ENCODE data around the gene PCBP4. TPM values are rescaled to one million over a fixed set of nuclear protein-coding genes. Genes with fewer than 3 reads are reported as not detected.

The PCBP4 gene
- total and polyA plus RNA-seq, 2 donors (not counting 1 experiment from before 2014, with no cell fraction given) = 15.3 to 25.6 TPM

DNA sequence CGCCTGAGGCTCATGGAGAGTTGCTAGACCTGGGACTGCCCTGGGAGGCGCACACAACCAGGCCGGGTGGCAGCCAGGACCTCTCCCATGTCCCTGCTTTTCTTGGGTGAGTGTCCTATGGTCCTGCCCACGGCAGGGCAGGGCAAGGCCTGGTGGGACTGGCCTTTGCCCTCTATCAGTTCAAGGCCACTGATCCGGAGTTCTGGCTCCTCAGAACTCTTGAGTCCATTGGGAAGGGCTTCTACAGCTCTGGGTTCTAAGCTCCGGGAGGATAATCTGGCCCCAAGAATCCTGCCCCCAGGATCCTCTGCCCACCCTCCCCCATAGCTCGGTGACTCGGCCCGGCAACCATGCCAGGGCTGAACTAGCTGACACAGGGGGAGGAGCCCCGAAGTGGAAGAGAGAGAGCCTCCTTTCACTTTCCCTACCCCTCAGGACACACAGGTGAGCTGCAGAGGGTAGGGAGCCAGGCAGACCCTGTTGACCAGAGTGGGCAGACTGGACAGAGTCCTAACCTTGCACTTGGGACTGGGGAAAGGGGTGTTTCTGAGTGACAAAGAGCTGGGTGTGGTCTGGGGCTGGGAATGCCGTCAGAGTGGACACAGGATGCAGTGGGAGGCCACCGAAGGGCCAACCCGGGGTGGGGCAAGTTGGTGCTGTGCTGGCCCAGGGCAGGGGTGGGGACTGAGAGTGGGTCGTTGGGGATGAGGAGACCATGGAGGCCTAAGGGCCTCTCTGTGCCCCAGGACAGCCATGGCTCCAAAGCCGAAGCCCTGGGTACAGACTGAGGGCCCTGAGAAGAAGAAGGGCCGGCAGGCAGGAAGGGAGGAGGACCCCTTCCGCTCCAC, 24.4 kb downstream of the PCBP4 start:
- H3K9ac ChIP-seq (ENCODE audit: low read length) = peak overlapping the region; percentile 78
- 69% methylated on average over 14 of the region's 17 CpGs for WGBS (ENCODE audit: insufficient coverage)

More for the DNA sequence above, 24.4 kb downstream of the PCBP4 start:
- H3K27me3 Mint-ChIP-seq = no peaks in the 10 kb centered on the region
- POLR2A ChIA-PET = interaction anchor here (0.6 to 2.5 kb wide), 3 partner anchors 31 to 513 kb away, joined by 3 to 13 read pairs (median 6); partner anchors contain the start of genes ABHD14A, ABHD14B, NISCH and RPL29
- ATAC-seq (ENCODE audit: low read depth) (no peak), DNase-seq (peak; percentile 74)
- no peaks in the 10 kb centered on the region for H3K9me3 ChIP-seq (ENCODE audit: control extremely low read depth in 1 of 3, control insufficient read depth in 2 of 3, insufficient read depth in 1 of 3, low read length in 2 of 3)
- intact Hi-C loops (cut with micrococcal nuclease) = loop anchor here (1.0 to 5.0 kb wide), 8 partner anchors 31 to 556 kb away; partner anchors contain the start of genes ABHD14B, MANF, POC1A and RPL29
- peaks cover 36% of the 10 kb centered on the region for H3K4me1 Mint-ChIP-seq
- peaks cover 22 to 26% of the 10 kb centered on the region in 2 donors for H3K4me1 ChIP-seq (ENCODE audit: control insufficient read depth in 2 of 2, insufficient read depth in 2 of 2, low read length in 2 of 2)
- peak overlapping the region; percentile 43 to 90 (median 88) for H3K4me3 ChIP-seq (ENCODE audit: control extremely low read depth in 1 of 5, extremely low read depth in 1 of 5, insufficient read depth in 1 of 5, low read depth in 2 of 5, low read length in 4 of 5)
- no peaks in the 10 kb centered on the region for H4K20me1 ChIP-seq (ENCODE audit: control insufficient read depth, insufficient read depth, low read length, poor library complexity, severe bottlenecking)
- H3K27ac ChIP-seq (ENCODE audit: low read length in 2 of 2) = peak overlapping the region; percentile 72 to 74
- peak overlapping the region; percentile 95 for H3K4me3 Mint-ChIP-seq
- H3K27ac Mint-ChIP-seq = peak overlapping the region; percentile 94
- peak overlapping the region; percentile 96 for H3K4me2 ChIP-seq (replicated peaks; ENCODE audit: low read depth, low read length, poor library complexity, severe bottlenecking)
- no peaks in the 10 kb centered on the region for H3K9me3 Mint-ChIP-seq (ENCODE audit: insufficient read depth)
- H3K36me3 ChIP-seq (replicated peaks in 1 of 2; ENCODE audit: control extremely low read depth in 1 of 2, control insufficient read depth in 1 of 2, extremely low read depth in 1 of 2, insufficient read depth in 2 of 2, low read length in 1 of 2) = peaks cover 0 to 19% of the 10 kb centered on the region in 2 experiments
- CTCF ChIA-PET = interaction anchor here (1.0 to 3.4 kb wide), 11 partner anchors 20 to 251 kb away, joined by 3 to 45 read pairs (median 6); partner anchors contain the start of genes ABHD14A, ABHD14B and PCBP4
- peaks cover 21% of the 10 kb centered on the region for H3K79me2 ChIP-seq (ENCODE audit: control insufficient read depth, insufficient read depth, low read length)
- TF ChIP-seq, protein P1, sequence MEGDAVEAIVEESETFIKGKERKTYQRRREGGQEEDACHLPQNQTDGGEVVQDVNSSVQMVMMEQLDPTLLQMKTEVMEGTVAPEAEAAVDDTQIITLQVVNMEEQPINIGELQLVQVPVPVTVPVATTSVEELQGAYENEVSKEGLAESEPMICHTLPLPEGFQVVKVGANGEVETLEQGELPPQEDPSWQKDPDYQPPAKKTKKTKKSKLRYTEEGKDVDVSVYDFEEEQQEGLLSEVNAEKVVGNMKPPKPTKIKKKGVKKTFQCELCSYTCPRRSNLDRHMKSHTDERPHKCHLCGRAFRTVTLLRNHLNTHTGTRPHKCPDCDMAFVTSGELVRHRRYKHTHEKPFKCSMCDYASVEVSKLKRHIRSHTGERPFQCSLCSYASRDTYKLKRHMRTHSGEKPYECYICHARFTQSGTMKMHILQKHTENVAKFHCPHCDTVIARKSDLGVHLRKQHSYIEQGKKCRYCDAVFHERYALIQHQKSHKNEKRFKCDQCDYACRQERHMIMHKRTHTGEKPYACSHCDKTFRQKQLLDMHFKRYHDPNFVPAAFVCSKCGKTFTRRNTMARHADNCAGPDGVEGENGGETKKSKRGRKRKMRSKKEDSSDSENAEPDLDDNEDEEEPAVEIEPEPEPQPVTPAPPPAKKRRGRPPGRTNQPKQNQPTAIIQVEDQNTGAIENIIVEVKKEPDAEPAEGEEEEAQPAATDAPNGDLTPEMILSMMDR (IDR thresholded peaks at IDR 0.05) = no peak
- no peak for TF ChIP-seq EZH2 (IDR thresholded peaks at IDR 0.05; ENCODE audit: borderline replicate concordance, insufficient read depth, low read depth, low read length, poor library complexity, severe bottlenecking)
- H2AFZ ChIP-seq (ENCODE audit: insufficient read depth, low read depth, low read length, poor library complexity, severe bottlenecking) = peak overlapping the region; percentile 92
- no peaks in the 10 kb centered on the region for H3K27me3 ChIP-seq (replicated peaks in 1 of 4; ENCODE audit: control extremely low read depth in 1 of 4, control insufficient read depth in 3 of 4, insufficient read depth in 4 of 4, low read length in 3 of 4)

All from B cell (primary cell).